ENCODE measurements around the gene HYAL1.

HYAL1 gene

GRCh38 chr3:50297896-50298725, 5.3 kb downstream of the HYAL1 start:
- TF ChIP-seq CTCF (IDR thresholded peaks at IDR 0.05; ENCODE audit: insufficient read depth, low read depth, low read length, missing control alignments), result no peak
- peak; percentile 11 for DNase-seq (ENCODE audit: low read depth)

GRCh38 chr3:50297384-50297775, 6.0 kb downstream of the HYAL1 start:
- DNase-seq (ENCODE audit: low read depth), result peak; percentile 5
- no peak overlapping the region for H3K4me3 ChIP-seq (ENCODE audit: low read depth, low read length)
- TF ChIP-seq CTCF (IDR thresholded peaks at IDR 0.05; ENCODE audit: insufficient read depth, low read depth, low read length, missing control alignments), result no peak

More at GRCh38 chr3:50297896-50298725, 5.3 kb downstream of the HYAL1 start:
- H3K4me3 ChIP-seq (ENCODE audit: low read depth, low read length), result peak overlapping the region; percentile 67

GRCh38 chr3:50296721-50297383, 6.5 kb downstream of the HYAL1 start:
- TF ChIP-seq CTCF (IDR thresholded peaks at IDR 0.05; ENCODE audit: insufficient read depth, low read depth, low read length, missing control alignments), result no peak
- no peak overlapping the region for H3K4me3 ChIP-seq (ENCODE audit: low read depth, low read length)
- DNase-seq (ENCODE audit: low read depth), result peak; percentile 5

DNA sequence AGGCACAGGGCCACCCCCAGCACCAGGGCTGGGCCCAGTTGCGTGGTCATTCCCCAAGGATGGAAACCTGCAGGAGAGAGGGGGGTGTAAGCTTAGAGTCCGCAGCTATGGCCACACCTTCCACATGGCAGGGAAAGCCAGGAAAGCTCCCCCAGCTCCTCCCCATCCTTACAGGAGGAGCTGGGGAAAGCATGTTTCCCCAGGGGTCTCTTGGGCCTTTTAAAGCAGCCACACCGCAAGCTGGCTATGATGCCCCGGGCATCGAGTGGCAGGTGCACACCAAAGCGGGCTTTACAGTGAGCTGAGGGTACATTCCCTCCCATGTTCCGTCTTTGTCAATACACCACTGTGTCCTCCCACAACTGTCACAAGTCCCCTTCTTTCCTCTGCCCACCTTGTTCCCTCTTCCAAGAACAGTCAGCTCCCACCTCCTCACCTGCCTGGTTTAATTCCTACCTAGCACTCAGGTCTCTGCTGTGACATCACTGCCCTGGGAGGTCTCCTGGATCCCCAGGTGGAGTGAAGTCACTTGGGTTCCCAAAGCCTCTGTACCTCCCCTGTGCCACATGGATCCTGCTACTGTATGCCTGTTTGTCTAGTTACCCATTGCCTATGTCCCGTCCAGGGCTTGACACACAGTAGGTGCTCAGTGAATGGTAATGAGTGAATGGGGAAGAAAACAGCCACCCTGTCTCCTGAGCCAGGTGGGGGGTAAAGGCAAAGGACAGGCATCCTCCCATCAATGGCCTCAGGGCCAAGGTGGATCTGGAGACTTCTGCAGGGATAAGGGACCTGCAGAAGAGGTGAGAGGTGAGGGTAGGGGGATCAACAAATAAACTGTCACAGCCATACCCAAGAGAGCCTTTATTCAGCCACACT, 7.6 kb downstream of the HYAL1 start:
- no peak for DNase-seq (ENCODE audit: low read depth)
- TF ChIP-seq CTCF (IDR thresholded peaks at IDR 0.05; ENCODE audit: insufficient read depth, low read depth, low read length, missing control alignments), result no peak
- H3K4me3 ChIP-seq (ENCODE audit: low read depth, low read length), result no peak overlapping the region

GRCh38 chr3:50294492-50295403, 8.6 kb downstream of the HYAL1 start:
- H3K4me3 ChIP-seq (ENCODE audit: low read depth, low read length), result no peak overlapping the region
- TF ChIP-seq CTCF (IDR thresholded peaks at IDR 0.05; ENCODE audit: insufficient read depth, low read depth, low read length, missing control alignments), result no peak
- DNase-seq (ENCODE audit: low read depth), result peak; percentile 1

DNA sequence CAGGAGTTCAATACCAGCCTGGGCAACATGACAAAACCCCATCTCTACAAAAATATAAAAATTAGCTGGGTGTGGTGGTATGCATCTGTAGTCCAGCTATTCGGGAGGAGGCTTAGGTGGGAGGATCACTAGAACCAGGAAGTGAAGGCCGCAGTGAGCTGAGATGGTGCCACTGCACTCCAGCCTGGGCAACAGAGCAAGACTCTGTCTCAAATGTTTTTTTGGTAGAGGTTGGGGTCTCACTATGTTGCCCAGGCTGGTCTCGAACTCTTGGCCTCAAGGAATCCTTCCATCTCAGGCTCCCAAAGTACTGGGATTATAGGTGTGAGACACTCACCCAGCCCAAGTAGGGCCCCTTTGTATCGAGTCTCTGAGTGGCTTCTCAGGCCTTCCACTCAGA, 9.3 kb downstream of the HYAL1 start:
- no peak for TF ChIP-seq CTCF (IDR thresholded peaks at IDR 0.05; ENCODE audit: insufficient read depth, low read depth, low read length, missing control alignments)
- no peak for DNase-seq (ENCODE audit: low read depth)
- H3K4me3 ChIP-seq (ENCODE audit: low read depth, low read length), result no peak overlapping the region
